HG02973 (cell line): ENCODE results near the gene ANGEL2.

ENCODE experiments used
- ATAC-seq: cut with Tn5 transposase; IDR thresholded peaks from one replicate; pipeline ENCODE4 v1.9.1; 2021; ENCODE audit warnings: moderate library complexity; ENCODE audit not compliant: unreplicated experiment

Gene ANGEL2

DNA sequence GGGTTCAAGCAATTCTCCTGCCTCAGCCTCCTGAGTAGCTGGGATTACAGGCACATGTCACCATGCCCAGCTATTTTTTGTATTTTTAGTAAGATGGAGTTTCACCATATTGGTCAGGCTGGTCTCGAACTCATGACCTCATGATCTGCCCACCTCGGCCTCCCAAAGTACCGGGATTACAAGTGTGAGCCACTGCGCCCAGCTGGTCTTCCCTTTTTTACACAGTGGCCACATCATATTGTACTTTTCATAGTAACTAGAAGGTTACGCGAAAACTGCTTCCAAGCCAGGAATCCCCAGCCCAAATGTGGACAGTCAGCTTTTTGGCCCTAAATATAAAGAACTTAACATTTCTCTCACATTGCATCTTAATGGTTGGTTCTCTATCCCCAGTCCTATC is 61.2 kb downstream of the ANGEL2 start:
- no peak for ATAC-seq

- no peak for ATAC-seq
These were observed 62.3 kb downstream of the ANGEL2 start for GRCh38 chr1:212953321-212953720.

- no peak for ATAC-seq
These were observed 63.1 kb downstream of the ANGEL2 start for GRCh38 chr1:212952641-212952976.

DNA sequence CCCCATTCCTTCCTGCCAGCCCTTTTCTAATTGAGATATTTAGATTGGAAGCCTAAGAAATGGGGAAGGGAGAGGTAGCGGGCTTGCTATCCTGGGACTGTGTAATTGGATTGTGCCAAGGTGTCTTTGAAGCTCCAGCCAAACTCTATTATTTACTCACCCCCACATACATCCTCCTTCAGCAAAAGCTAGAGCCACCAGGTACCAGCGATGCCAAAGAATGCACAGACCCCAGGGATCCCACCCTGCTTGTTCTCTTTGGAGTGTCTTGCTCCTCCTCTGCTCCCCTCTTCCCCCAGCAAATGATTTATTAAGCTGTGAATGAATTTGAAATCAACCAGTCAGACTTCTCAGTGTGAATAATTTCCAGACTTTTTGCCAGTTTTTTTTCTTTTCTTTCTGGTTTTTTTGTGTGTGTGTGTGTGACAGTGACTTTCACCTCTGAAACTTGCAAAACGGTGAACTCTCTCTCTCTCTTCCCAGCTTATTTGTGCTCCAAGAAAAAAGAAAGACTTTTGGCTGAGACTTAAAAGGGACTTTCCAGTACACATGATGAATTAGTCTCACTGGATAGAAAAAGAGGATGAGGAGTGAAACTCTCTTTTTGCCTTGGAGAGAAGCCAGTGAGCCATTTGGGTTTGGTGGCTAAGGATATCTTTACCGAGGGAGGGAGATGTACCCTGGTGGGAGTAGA is 63.6 kb downstream of the ANGEL2 start:
- no peak for ATAC-seq

- no peak for ATAC-seq
These were observed 64.3 kb downstream of the ANGEL2 start for GRCh38 chr1:212951126-212951946.

DNA sequence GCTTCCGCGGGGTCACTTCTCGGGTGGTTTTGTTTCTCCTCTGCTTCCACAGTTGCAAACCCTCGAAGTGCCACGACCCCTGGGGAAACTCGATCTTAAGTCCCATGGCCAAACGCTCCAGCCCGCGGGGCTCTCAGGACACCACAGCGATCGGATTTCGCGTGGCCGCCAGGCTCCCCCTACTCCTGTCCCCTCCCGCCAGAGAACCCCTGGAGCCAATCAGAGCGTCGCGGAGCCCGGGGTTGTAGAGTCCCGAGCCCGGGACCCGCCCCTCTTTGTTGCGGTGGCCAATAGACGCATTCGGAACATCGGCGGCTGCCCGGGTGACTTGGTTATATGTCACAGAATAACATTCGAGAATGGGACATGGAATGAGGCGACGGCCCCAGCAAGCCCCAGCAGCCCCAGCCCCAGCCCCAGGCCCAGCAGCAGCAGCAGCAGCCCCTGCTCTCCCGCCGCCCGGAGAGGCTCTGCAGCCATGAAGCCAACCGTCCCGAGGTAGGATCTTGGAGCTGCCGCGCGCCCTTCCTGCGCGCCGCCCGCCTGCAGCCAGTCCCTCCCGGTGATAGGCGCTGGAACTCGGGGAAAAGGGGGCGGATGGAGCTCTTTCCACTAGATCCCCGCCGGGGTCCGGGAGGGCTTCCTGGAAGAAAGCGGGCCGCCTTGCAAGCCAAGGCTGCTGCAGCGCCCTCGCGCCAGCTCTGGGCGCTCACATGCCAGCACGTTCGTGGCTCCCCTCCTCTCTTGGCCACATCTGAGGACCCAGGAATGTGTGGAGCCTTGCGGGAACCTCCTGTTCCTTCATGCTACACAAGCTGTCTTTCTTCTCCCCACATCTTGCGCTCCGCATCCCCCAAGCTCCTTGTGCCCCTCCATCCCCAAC is 65.2 kb downstream of the ANGEL2 start, which contains the start of gene VASH2:
TSS of gene VASH2 (plus strand) at position 299 of the 883 bp plus-strand sequence. CDS start 1,002 bp downstream, outside the sequence.
- ATAC-seq = peak; percentile 94

DNA sequence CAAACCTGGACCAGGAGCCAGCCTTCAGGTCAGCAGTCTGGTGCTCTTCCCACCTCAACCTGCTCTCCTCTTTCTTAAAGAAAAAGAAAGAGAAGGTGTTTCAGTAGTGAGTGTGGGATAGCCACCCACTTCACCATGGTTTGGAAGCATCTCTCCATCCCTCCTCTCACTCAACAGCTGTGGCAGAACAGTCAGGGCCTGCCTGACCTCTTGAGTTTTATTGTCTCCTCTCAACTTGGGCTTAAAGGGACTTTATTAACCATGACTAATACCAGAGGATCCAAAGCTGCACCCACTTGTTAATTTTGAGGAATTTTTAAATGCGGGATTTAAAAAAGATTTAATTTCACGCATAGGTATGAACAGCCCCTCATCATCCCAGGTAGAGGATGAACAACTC is 65.9 kb downstream of the ANGEL2 start:
- ATAC-seq = no peak

- ATAC-seq = no peak
These were observed 68.8 kb downstream of the ANGEL2 start for GRCh38 chr1:212946872-212947271.

DNA sequence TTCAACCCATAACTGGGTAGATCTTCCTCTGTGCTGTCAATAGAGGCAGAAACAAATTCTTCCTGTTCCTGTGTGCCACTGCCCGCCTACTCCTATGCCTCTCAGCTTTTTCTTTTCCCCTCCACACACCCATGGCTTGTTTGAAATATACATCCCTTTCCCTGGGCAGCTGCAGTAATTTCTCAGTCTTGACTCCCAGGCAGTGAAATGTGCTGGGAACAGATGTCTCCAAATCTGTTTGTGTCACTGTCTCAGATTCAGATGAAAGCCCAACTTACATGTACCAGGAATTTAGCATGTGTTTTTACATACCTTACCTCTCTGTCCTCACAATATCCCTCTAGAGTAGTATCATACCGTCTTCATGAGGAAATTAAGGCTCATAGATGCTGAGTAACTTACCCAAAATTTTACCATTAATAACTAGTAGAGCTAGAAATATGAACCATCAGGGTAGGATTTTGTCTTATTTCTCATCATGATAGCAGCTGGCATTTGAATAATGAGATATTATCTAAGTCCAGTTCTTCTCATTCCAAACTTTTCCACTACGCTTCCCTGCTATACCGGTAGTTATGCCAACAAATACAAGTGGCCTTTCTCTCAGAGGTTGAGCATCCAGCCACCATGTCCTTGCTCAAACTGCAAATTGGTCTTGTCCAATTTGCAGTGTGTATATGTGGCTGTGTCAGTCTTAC is 70.1 kb downstream of the ANGEL2 start:
- ATAC-seq = no peak

GRCh38 chr1:212945056-212945455 is 70.6 kb downstream of the ANGEL2 start:
- no peak for ATAC-seq

DNA sequence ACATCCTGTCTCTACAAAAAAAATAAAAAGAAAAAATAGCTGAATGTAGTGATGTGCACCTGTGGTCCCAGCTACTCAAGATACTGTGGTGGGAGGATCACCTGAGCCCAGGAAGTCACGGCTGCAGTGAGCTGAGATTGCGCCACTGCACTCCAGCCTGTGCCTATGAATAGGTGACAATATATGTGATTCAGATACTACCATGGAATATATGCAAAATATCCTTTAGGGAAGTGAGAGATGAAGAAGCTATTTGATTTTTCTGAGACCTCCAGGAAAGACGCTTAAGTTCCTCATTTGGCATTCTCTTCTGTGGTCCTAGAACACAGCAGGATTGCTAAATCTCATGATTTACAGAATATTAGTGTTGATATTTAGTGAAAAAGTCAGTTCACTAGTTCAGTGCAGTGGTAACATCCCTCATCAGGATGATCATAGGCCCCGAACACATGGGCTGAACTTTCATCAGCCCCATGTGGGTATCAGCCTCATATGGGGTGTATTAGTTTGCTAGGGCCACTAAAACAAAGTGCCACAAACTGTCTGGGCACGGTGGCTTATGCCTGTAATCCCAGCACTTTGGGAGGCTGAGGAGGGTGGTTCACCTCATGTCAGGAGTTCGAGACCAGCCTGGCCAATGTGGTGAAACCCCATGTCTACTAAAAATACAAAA is 71.3 kb downstream of the ANGEL2 start:
- ATAC-seq = peak; percentile 56

DNA sequence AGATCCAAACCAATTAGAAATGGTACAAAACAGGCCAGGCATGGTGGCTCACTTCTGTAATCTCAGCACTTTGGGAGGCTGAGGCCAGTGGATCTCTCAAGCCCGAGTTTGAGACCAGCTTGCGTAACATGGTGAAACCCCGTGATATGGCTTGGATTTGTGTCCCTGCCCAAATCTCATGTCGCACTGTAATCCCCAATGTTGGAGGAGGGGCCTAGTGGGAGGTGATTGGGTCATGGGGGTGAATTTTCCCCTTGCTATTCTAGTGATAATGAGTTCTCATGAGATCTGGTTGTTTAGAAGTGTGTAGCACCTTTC is 72.3 kb downstream of the ANGEL2 start:
- ATAC-seq = no peak

- no peak for ATAC-seq
These were observed 72.8 kb downstream of the ANGEL2 start for GRCh38 chr1:212942679-212943392.
